ENCODE measurements around the gene PKP3.
A peak's percentile ranks its signal among the peaks of the same experiment; 100 is the strongest.
"Not testable (repeated sequence)": the region's sequence is repeated elsewhere in the genome, so short reads cannot be mapped to it uniquely, and the experiment has no call there.

The PKP3 gene

GRCh38 chr11:429931-430456 is 36.0 kb downstream of the PKP3 start:
- DNase-seq (ENCODE audit: low spot score): no peak

DNA sequence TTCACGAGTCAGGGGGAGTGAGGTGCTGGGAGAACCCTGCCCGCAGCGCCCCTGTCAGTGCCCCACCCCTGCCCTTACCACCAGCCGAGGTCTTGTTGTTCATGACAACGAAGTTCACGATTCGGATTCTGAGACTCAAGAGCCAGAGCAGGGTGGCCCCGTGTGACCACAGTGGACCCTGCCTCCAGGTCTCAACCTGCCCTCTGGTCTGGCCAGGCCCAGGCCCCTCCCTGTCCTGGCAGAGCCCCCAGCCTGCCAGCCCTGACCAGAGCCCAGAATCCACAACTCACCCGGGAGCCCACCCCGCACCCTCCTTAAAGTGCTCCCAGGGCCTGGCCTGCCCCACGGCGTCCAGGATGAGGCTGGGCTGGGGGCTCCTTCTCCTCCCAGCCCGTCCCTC is 37.9 kb downstream of the PKP3 start:
- DNase-seq (ENCODE audit: low spot score): no peak

GRCh38 chr11:432501-433100 is 38.6 kb downstream of the PKP3 start:
- no peak for DNase-seq (ENCODE audit: low spot score)

DNA sequence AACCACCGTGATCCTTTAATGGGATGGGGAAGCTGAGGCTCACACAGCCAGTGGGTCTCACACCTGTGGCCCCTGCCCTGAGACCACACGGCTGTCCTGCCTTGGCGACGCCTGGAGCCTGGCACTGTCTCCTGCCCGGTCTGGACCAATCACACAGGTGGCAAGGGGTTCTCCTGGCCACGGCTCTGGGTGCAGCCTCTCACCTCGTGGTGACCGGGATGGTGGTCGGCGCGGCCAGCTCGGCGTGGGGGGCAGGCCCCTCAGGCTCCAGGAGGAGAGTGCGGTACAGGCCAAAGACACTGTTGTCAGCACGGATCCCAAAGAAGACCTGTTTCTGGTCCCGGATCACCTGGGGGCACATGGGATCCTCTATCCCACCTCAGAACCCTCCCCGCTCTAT is 39.1 kb downstream of the PKP3 start:
- DNase-seq (ENCODE audit: low spot score): no peak

- no peak for DNase-seq (ENCODE audit: low spot score)
Measured at GRCh38 chr11:433641-434040, 39.6 kb downstream of the PKP3 start.

GRCh38 chr11:434496-434895 is 40.5 kb downstream of the PKP3 start:
- no peak for DNase-seq (ENCODE audit: low spot score)

DNA sequence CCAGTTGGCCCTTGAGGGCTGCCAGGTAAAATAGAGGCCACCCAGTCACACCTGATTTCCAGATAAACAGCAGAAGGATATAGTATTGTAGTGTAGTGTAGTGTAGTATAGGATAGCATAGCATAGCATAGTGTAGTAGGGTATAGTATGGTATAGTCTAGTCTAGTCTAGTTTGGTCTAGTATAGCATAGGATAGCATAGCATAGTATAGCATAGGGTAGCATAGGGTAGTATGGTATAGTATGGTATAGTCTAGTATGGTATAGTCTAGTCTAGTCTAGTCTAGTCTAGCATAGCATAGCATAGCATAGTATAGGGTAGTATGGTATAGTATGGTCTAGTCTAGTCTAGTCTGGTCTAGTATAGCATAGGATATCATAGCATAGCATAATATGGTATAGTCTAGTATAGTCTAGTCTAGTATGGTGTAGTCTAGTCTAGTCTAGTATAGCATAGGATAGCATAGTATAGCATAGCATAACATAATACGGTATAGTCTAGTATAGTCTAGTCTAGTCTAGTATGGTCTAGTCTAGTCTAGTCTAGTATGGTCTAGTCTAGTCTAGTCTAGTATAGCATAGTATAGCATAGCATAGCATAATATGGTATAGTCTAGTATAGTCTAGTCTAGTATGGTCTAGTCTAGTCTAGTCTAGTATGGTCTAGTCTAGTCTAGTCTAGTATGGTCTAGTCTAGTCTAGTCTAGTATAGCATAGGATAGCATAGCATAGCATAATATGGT is 41.2 kb downstream of the PKP3 start:
- not testable (repeated sequence) for DNase-seq (ENCODE audit: low spot score)

DNA sequence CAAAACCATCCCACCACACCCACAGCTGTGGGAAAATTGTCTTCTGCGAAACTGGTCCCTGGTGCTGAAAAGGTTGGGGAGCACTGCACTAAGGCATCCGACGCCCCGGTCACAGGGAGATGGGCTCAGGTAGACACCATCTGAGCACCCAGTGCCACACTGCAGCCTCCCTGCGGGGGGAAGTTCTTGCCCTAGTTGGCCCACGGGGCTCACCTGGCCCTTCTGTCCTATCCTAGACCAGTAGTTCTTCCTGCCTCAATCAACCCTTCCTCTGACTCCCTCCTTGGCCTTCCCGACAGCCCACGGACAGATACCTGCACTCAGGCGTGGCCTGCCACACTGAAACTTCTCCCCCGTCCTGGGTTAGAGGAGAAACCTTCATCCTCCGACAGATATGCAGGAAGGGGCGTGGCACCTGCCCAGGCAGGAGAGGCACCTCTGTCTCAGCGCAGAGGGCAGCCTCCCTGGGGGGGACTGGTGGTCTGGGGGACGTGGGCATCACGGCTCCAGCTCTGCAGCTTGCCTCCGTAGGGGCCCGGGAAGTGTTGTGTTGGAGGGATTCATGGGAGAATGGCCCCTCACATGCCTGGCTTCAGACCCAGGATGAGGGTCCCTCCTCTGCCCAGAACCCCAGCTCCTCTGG is 43.3 kb downstream of the PKP3 start:
- DNase-seq (ENCODE audit: low spot score): no peak

DNA sequence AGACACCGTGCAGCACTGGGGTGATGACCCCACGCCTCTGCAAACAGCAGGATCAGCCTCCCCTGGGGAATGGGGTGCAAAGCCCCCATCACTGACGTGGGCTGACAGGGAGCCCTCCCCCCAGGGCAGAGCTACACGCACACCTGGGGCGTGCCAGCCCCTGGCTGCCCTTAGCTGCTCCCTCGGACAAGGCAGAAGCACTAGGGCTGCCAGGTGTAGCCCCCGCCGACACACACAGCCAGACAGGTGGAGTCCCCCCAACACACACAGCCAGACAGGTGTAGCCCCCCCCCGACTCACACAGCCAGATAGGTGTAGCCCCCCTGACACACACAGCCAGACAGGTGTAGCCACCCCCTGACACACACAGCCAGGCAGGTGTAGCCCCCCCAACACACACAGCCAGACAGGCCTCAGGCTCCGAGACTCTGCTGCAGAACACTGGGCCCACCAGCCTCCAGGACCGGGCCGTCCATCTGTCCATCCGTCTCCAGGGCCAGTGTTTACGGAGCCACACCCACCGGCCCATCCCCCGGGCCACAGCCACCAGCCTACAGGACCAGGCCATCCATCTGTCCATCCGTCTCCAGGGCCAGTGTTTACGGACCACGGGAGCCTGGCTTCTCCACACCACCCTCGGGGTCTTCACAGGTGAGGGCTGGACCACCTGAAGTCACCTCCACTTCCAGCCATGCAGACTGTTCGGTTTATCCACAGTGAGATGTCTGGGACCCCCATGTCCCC is 44.3 kb downstream of the PKP3 start:
- no peak for DNase-seq (ENCODE audit: low spot score)

- no peak for DNase-seq (ENCODE audit: low spot score)
Measured at GRCh38 chr11:439315-440064, 45.5 kb downstream of the PKP3 start.

- no peak for DNase-seq (ENCODE audit: low spot score)
Measured at GRCh38 chr11:440065-441042, 46.3 kb downstream of the PKP3 start.

DNA sequence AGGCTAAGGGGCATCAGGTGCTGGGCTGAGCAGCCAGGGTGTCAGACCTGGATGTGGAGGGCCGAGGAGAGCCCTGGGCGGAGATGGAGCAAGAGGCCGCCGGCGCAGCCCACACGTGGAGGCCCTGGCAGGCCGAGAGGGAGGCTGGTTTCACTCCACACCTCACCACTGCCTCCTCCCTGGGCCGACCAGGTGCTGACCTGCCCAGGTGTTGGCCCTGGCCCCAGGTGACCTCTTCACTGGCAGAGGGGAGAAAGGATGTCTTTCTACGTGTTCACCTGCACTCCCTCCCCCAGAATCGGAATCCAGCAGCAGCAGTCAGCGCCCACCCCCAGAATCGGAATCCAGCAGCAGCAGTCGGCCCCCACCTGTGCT is 47.0 kb downstream of the PKP3 start:
- no peak for DNase-seq (ENCODE audit: low spot score)

- peak; percentile 58 for DNase-seq (ENCODE audit: low spot score)
Measured at GRCh38 chr11:441418-442274, 47.6 kb downstream of the PKP3 start, which contains the start of gene ANO9. Gene ANO9, minus strand, starts transcription at chr11:442011. Its CDS starts 85 bp downstream, at chr11:441926.

GRCh38 chr11:442611-443081 is 48.6 kb downstream of the PKP3 start:
- DNase-seq (ENCODE audit: low spot score): no peak

- no peak for DNase-seq (ENCODE audit: low spot score)
Measured at GRCh38 chr11:443542-444199, 49.7 kb downstream of the PKP3 start.

DNA sequence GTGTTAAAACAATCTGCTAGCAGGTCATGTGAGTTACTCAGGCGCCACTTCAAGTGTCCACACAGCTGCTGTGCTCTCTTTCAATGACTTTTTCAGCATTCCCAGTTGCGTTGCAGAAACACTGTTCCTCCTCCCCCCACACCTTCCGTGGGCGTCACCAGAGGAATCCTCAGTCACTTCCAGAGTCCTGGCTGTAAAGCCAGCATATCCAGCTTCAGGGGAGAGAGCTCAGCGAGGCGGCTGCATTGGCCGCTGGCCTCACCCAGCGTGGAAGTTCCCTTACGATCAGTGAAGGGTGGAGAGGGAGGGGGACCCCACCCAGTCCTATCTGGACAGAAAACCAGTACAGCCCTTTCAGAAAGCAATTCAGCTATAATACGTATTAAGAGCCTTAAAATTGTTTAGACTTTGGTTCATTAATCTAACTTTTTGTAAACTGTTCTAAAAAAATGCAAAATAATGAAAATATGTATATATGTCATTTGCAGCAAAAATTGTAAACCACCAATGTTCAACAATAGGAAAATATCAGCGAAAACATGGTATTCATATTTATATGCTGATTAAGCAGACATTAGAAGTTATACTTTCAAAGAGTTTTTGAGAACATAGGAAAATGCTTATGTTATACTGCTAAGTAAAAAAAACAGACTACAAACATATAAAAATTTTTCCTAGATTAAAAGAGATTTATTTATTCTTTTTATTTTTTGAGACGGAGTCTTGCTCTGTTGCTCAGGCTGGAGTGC is 50.6 kb downstream of the PKP3 start:
- DNase-seq (ENCODE audit: low spot score): peak; percentile 48

DNA sequence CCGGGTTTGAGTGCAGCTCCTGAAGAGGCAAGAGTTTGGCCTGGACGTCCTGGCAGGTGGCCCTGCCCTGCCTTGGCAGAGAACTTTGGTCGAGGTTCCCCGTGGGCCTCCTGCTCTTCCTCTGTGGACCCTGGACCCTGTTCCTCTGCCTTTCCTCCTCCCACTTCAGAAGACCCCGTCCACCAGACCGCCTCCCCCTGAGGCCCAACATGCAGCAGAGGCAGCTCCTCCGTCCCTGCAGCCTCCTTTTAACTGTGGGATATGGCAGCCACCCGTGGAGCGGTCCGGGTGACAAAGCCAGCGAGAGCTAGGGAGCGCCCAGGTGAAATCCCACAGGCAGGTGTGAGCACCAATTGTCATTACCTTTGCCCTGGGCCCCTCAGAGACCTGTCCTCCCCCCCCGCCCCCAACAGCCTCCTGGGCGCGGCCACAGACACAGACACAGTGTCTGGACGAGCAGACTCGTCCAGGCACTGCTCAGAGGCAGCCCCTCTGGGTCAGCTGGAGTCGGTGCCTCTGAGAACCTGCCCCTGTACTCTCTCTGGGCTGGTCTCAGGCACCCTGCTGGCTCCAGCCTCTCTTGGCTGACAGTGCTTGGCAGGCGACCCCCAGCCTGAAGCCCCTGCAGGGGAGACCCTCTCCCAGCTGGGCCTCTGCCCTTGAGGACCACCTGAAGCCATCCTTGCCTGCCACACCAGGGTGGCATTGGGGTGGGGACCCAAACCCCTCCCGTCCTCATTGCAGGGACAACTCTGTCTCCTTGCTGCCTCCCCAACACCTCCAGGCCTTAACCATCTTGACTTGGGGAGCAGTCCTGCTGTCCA is 52.0 kb downstream of the PKP3 start:
- peak; percentile 40 for DNase-seq (ENCODE audit: low spot score)
